GM12878 (cell line): ENCODE results near the gene KCNMB2.

ENCODE experiments used
- CTCF ChIP-seq, 3 experiments: IDR thresholded peaks in 2 of 3; conservative IDR thresholded peaks in 1 of 3; 2 replicates each; pipeline ENCODE4 v1.5.1; 2011; ENCODE audit warnings: low read depth in 3 of 3, low read length in 3 of 3, mild to moderate bottlenecking in 3 of 3, control low read depth in 2 of 3, moderate library complexity in 2 of 3, inconsistent platforms in 1 of 3, mixed read lengths in 1 of 3; ENCODE audit not compliant: control insufficient read depth in 2 of 3, insufficient read depth in 1 of 3; ENCODE audit errors: extremely low read depth in 1 of 3
- HDAC2 ChIP-seq: fragments of 200-600 bp; sonication (generic); IDR thresholded peaks from 2 replicates; pipeline ENCODE4 v1.6.1; 2017
- MAX ChIP-seq: IDR thresholded peaks from 2 replicates; pipeline ENCODE4 v1.6.1; 2012; ENCODE audit warnings: low read depth, low read length, improper control_type of control experiment
- NR2C2 ChIP-seq: IDR thresholded peaks from 2 replicates; pipeline ENCODE4 v1.6.1; 2011; ENCODE audit warnings: borderline replicate concordance, low read depth; ENCODE audit not compliant: control insufficient read depth, insufficient read length
- POLR2A ChIP-seq: IDR thresholded peaks from 2 replicates; pipeline ENCODE4 v1.6.1; 2011; ENCODE audit warnings: low read depth, mild to moderate bottlenecking, low read length
- SP1 ChIP-seq: IDR thresholded peaks from one replicate; pipeline ENCODE4 v1.6.1; 2011; ENCODE audit warnings: low read depth, low read length
- SPI1 ChIP-seq: IDR thresholded peaks from 2 replicates; pipeline ENCODE4 v1.6.1; 2011; ENCODE audit warnings: low read depth, mild to moderate bottlenecking, low read length, moderate library complexity, borderline replicate concordance; ENCODE audit not compliant: insufficient read depth
- SUPT20H ChIP-seq: IDR thresholded peaks from 2 replicates; pipeline ENCODE4 v1.6.1; 2011; ENCODE audit warnings: low read depth, mild to moderate bottlenecking, low read length, moderate library complexity, borderline replicate concordance; ENCODE audit not compliant: control insufficient read depth
- ZNF217 ChIP-seq: fragments of 450-650 bp; IDR thresholded peaks from 2 replicates; pipeline ENCODE4 v1.6.1; 2017; ENCODE audit warnings: antibody characterized with exemption, mild to moderate bottlenecking
- ZNF274 ChIP-seq: IDR thresholded peaks from one replicate; pipeline ENCODE4 v1.8.0; 2011; ENCODE audit not compliant: insufficient read length, insufficient read depth

GRCh38 chr3:178777718-178778411, 241.6 kb downstream of the KCNMB2 start:
- no peak for TF ChIP-seq CTCF (IDR thresholded peaks at IDR 0.05 in 2 of 3, conservative IDR thresholded peaks at IDR 0.05 in 1 of 3; ENCODE audit: control insufficient read depth in 2 of 3, extremely low read depth in 1 of 3, insufficient read depth in 1 of 3, low read depth in 3 of 3, low read length in 3 of 3)
- no peak for TF ChIP-seq POLR2A
- no peak for TF ChIP-seq ZNF217
- TF ChIP-seq MAX = no peak
- no peak for TF ChIP-seq SUPT20H
- TF ChIP-seq HDAC2 = no peak
- no peak for TF ChIP-seq SPI1
- no peak for TF ChIP-seq ZNF274
- no peak for TF ChIP-seq SP1
- TF ChIP-seq NR2C2 = no peak
